SK-N-SH (cell line): ENCODE data around the gene TMA7.

ENCODE experiments used
- CTCF ChIP-seq: fragments of 200-600 bp; sonication (generic); IDR thresholded peaks from 2 replicates; pipeline ENCODE4 v1.6.1; 2017; ENCODE audit warnings: antibody characterized with exemption, mild to moderate bottlenecking, moderate library complexity
- ELF1 ChIP-seq: IDR thresholded peaks from 2 replicates; pipeline ENCODE4 v1.4.0; 2012
- EZH2phosphoT487 ChIP-seq: fragments of 200-600 bp; sonication (generic); IDR thresholded peaks from 2 replicates; pipeline ENCODE4 v1.6.1; 2017; ENCODE audit warnings: low read depth, mixed run types, mild to moderate bottlenecking, antibody characterized with exemption, moderate library complexity, borderline replicate concordance
- FOXM1 ChIP-seq: IDR thresholded peaks from 2 replicates; pipeline ENCODE4 v1.4.0; 2012; ENCODE audit warnings: low read depth, mild to moderate bottlenecking
- GATA2 ChIP-seq: sonication (generic); formaldehyde crosslinking; IDR thresholded peaks from 2 replicates; pipeline ENCODE4 v1.5.0; 2020; ENCODE audit warnings: mild to moderate bottlenecking, missing genetic modification reagents
- JUND ChIP-seq: IDR thresholded peaks from 2 replicates; pipeline ENCODE4 v1.4.0; 2012
- POLR2AphosphoS5 ChIP-seq: IDR thresholded peaks from 2 replicates; pipeline ENCODE4 v1.6.1; 2012; ENCODE audit warnings: low read depth, low read length
- RCOR1 ChIP-seq: fragments of 150-350 bp; IDR thresholded peaks from 2 replicates; pipeline ENCODE4 v1.6.1; 2017; ENCODE audit warnings: antibody characterized with exemption, low read length
- REST ChIP-seq: IDR thresholded peaks from 2 replicates; pipeline ENCODE4 v1.6.1; 2012; ENCODE audit warnings: mild to moderate bottlenecking, low read depth, low read length, moderate library complexity
- RFX5 ChIP-seq: IDR thresholded peaks from 2 replicates; pipeline ENCODE4 v1.6.1; 2012; ENCODE audit warnings: mild to moderate bottlenecking, improper control_type of control experiment, low read length
- SIN3A ChIP-seq: IDR thresholded peaks from 2 replicates; pipeline ENCODE4 v1.6.1; 2012; ENCODE audit warnings: low read depth, mild to moderate bottlenecking, low read length, moderate library complexity, borderline replicate concordance
- TCF12 ChIP-seq: IDR thresholded peaks from 2 replicates; pipeline ENCODE4 v1.4.0; 2012

- TF ChIP-seq CTCF: no peak
- no peak for TF ChIP-seq EZH2phosphoT487
- TF ChIP-seq SIN3A: no peak
- TF ChIP-seq RFX5: no peak
- no peak for TF ChIP-seq TCF12
- TF ChIP-seq ELF1: no peak
- TF ChIP-seq JUND: no peak
- no peak for TF ChIP-seq REST
- TF ChIP-seq RCOR1: no peak
- no peak for TF ChIP-seq GATA2 (CRISPR knock-in tag)
- TF ChIP-seq FOXM1: no peak
- TF ChIP-seq POLR2AphosphoS5: no peak; the same call in 1 of the 2 replicates
Observed at GRCh38 chr3:48445277-48445882, 5.3 kb downstream of the TMA7 start.
